ENCODE measurements around the gene PRR14. TPM values are rescaled to one million over a fixed set of nuclear protein-coding genes. Genes with fewer than 3 reads are reported as not detected.
A peak's percentile ranks its signal among the peaks of the same experiment; 100 is the strongest.

PRR14 gene
- total RNA-seq, 1 donor from 2014 or later: 3.5 TPM

DNA sequence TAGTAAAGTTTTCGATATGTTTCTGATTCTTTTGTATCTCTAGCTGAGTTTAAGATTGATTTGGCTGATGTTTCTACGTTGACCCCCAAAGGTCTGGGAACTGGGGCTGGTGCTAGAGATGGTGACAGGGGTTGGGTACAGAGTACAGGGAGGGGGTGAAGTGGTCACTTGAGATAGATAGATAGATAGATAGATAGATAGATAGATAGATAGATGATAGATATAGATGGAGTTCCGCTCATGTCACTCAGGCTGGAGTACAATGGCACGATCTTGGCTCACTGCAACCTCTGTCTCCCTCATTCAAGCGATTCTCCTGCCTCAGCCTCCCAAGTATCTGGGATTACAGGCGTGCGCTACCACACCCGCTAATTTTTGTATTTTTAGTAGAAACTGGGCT is 5.6 kb downstream of the PRR14 start:
- DNase-seq (ENCODE audit: low spot score): no peak
- no peaks in the 10 kb centered on the region for H3K9me3 ChIP-seq (ENCODE audit: low read depth)
- peaks cover 19% of the 10 kb centered on the region for H4K20me1 ChIP-seq (ENCODE audit: low read depth)
- Mint-ChIP-seq H3K4me3 (peak overlapping the region; percentile 60), H3K4me1 (peaks cover 40% of the 10 kb centered on the region), H3K27me3 (ENCODE audit: insufficient read depth, low read depth) (peaks cover 2% of the 10 kb centered on the region), H3K9me3 (no peaks in the 10 kb centered on the region), H3K27ac (no peak overlapping the region), H3K36me3 (peaks cover 21% of the 10 kb centered on the region)
- no peak overlapping the region for H3K9ac ChIP-seq
- H2AFZ ChIP-seq (replicated peaks): no peak overlapping the region
- peaks cover 16% of the 10 kb centered on the region for H3K4me1 ChIP-seq
- no peak overlapping the region for H3K27ac ChIP-seq
- no peak for TF ChIP-seq EZH2phosphoT487 (IDR thresholded peaks at IDR 0.05)
- TF ChIP-seq, protein P1, sequence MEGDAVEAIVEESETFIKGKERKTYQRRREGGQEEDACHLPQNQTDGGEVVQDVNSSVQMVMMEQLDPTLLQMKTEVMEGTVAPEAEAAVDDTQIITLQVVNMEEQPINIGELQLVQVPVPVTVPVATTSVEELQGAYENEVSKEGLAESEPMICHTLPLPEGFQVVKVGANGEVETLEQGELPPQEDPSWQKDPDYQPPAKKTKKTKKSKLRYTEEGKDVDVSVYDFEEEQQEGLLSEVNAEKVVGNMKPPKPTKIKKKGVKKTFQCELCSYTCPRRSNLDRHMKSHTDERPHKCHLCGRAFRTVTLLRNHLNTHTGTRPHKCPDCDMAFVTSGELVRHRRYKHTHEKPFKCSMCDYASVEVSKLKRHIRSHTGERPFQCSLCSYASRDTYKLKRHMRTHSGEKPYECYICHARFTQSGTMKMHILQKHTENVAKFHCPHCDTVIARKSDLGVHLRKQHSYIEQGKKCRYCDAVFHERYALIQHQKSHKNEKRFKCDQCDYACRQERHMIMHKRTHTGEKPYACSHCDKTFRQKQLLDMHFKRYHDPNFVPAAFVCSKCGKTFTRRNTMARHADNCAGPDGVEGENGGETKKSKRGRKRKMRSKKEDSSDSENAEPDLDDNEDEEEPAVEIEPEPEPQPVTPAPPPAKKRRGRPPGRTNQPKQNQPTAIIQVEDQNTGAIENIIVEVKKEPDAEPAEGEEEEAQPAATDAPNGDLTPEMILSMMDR (IDR thresholded peaks at IDR 0.05): no peak
- TF ChIP-seq EZH2 (IDR thresholded peaks at IDR 0.05): no peak
- no peaks in the 10 kb centered on the region for H3K36me3 ChIP-seq
- H3K79me2 ChIP-seq (ENCODE audit: low read depth): peaks cover 29% of the 10 kb centered on the region
- peaks cover 31% of the 10 kb centered on the region for H3F3A ChIP-seq (ENCODE audit: low read depth)
- no peaks in the 10 kb centered on the region for H3K27me3 ChIP-seq
- no peak overlapping the region for H3K4me3 ChIP-seq
- H3K4me2 ChIP-seq: no peak overlapping the region

DNA sequence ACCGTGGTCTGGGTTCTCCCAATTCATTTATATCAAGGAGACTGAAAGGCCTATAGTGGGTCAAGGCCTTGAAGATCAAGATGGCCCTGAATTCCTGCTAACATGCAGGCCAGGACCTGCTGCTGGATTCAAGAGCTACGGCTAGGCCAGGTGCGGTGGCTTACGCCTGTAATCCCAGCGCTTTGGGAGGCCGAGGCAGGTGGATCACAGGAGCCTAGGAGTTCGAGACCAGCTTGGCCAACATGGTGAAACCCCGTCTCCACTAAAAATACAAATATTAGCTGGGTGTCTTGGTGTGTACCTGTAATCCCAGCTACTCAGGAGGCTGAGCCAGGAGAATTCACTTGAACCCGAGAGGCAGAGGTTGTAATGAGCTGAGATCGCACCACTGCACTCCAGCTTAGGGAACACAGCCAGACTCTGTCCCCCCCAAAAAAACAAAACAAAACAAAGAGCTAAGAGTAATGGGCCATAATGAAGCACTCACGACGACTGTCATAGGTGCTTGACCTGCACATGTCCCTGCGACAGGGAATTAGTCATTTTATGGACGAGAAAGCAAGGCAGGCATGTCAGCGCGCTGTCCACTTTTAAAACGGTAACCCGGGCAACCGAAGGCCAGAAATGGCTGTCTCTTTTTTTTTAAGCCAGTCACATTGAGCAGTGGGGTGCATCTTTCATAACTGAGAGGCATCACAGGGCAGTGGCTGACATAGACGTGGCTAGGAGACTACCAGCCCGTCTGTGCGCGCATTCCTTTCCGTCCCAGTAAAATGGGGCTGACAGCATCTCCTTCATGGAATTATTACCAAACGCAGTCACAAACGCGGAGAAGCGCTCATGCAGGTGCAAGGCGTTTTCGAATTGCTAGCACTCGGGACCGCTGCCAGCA is 6.5 kb downstream of the PRR14 start:
- no peaks in the 10 kb centered on the region for H3K27me3 Mint-ChIP-seq (ENCODE audit: insufficient read depth, low read depth)
- H3K4me1 Mint-ChIP-seq: peaks cover 39% of the 10 kb centered on the region
- H3K9me3 Mint-ChIP-seq: no peaks in the 10 kb centered on the region
- peaks cover 27% of the 10 kb centered on the region for H4K20me1 ChIP-seq (ENCODE audit: low read depth)
- H3K27ac Mint-ChIP-seq: peak overlapping the region; percentile 94
- no peak overlapping the region for H2AFZ ChIP-seq (replicated peaks)
- no peaks in the 10 kb centered on the region for H3K36me3 ChIP-seq
- peak overlapping the region; percentile 87 for H3K4me3 Mint-ChIP-seq
- no peak for DNase-seq (ENCODE audit: low spot score)
- peaks cover 12% of the 10 kb centered on the region for H3K4me1 ChIP-seq
- H3K27ac ChIP-seq: no peak overlapping the region
- H3K4me2 ChIP-seq: peak overlapping the region; percentile 78
- TF ChIP-seq EZH2 (IDR thresholded peaks at IDR 0.05): no peak
- TF ChIP-seq, protein P1 (IDR thresholded peaks at IDR 0.05): no peak
- no peak for TF ChIP-seq EZH2phosphoT487 (IDR thresholded peaks at IDR 0.05)
- no peak overlapping the region for H3K9ac ChIP-seq
- H3F3A ChIP-seq (ENCODE audit: low read depth): peaks cover 24% of the 10 kb centered on the region
- H3K9me3 ChIP-seq (ENCODE audit: low read depth): no peaks in the 10 kb centered on the region
- peaks cover 24% of the 10 kb centered on the region for H3K36me3 Mint-ChIP-seq
- H3K79me2 ChIP-seq (ENCODE audit: low read depth): peaks cover 25% of the 10 kb centered on the region
- H3K27me3 ChIP-seq: no peaks in the 10 kb centered on the region
- peak overlapping the region; percentile 43 for H3K4me3 ChIP-seq

DNA sequence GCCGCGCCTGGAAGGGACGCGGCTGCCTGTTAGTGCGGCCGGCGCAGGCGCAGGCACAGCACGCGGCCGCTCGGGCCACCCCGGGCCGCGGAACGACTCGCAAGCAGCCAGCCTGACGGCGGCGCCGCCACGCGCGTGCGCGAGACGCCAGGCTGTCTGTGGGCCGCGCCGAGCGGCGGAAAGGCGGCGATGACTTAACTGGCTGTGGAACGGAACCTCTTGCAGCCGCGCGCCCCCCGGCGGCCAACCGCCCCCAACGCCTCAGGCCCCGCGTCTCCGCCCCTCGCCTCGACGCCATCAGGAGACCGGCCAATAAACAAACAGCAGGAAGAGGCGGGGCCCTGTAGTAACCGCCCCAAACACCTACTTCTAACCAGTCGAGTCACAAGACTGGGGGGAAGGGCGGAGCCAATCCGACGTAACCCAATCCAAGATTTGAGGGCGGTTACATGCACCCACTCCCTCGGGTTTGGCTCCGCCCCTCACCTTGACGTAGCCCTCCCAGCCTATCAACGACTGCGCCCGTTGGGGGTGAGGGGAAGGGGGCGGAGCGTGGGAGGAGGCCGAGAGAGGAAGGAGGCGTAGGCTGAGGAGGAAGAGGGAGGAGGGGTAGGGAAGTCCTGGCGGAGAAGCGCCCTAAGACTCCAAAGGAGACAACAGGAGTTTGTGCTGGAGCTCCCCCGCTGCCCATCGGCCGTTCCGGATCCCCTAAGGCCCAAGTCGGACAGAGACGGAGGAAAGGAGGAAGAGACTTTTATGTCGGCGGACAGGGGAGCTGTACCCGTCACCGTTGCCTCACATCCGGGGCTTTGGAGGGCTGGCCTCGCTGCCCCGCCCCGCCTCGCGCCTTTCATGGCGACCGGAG is 7.3 kb downstream of the PRR14 start, which contains the start of gene FBRS:
Gene FBRS, plus strand, starts transcription at position 566 of the 865 bp plus-strand sequence. CDS start 1,088 bp downstream, outside the sequence.
- Histone ChIP-seq H3K9me3 (ENCODE audit: low read depth) (no peaks in the 10 kb centered on the region), H2AFZ (replicated peaks) (peak within 1 kb of the TSS; percentile 59), H3K4me3 (peak within 1 kb of the TSS; percentile 70), H3K9ac (peak within 1 kb of the TSS; percentile 39), H3K27me3 (no peaks in the 10 kb centered on the region), H4K20me1 (ENCODE audit: low read depth) (peaks cover 32% of the 10 kb centered on the region), H3F3A (ENCODE audit: low read depth) (peaks cover 24% of the 10 kb centered on the region), H3K36me3 (no peaks in the 10 kb centered on the region), H3K27ac (peak within 1 kb of the TSS; percentile 84), H3K4me1 (peaks cover 11% of the 10 kb centered on the region), H3K4me2 (peak within 1 kb of the TSS; percentile 95), H3K79me2 (ENCODE audit: low read depth) (peaks cover 25% of the 10 kb centered on the region)
- TF ChIP-seq, protein P1 (IDR thresholded peaks at IDR 0.05): peak; percentile 83
- no peak for TF ChIP-seq EZH2 (IDR thresholded peaks at IDR 0.05)
- TF ChIP-seq EZH2phosphoT487 (IDR thresholded peaks at IDR 0.05): no peak
- peak; percentile 100 for DNase-seq (ENCODE audit: low spot score)
- Mint-ChIP-seq H3K9me3 (no peaks in the 10 kb centered on the region), H3K4me3 (peak within 1 kb of the TSS; percentile 98), H3K4me1 (peaks cover 31% of the 10 kb centered on the region), H3K36me3 (peaks cover 26% of the 10 kb centered on the region), H3K27ac (peak within 1 kb of the TSS; percentile 99), H3K27me3 (ENCODE audit: insufficient read depth, low read depth) (no peaks in the 10 kb centered on the region)
